ENCODE data around the gene INO80.

GRCh38 chr15:40949756-40950207 lies 166.3 kb downstream of the INO80 start:
- no peak for TF ChIP-seq CTCF (conservative IDR thresholded peaks at IDR 0.05; ENCODE audit: low read depth, low read length)
- no peak for TF ChIP-seq EZH2 (IDR thresholded peaks at IDR 0.05; ENCODE audit: borderline replicate concordance, low read depth, low read length, poor library complexity, severe bottlenecking)

Measured in A673 (cell line).